Stimulated activated naive CD8-positive, alpha-beta T cell treated with anti-CD3 and anti-CD28 coated beads, Interleukin-15, amount 100 ng/mL, for 72 hours (primary cell): ENCODE results near the gene KCNIP3.

ENCODE experiments used
- ATAC-seq: fragments of 150-1000 bp; cut with Tn5 transposase; 2 replicates; pipeline ENCODE4 v1.10.0; 2021; ENCODE audit warnings: mild to moderate bottlenecking, moderate library complexity
- DNase-seq, 2 donors: peaks; one replicate each; pipeline ENCODE4 v3.0.0; 2021 to 2022
- H3K27ac Mint-ChIP-seq, 2 donors: one replicate each; pipeline ENCODE4 v1.8.0; 2022; ENCODE audit warnings: mild to moderate bottlenecking in 2 of 2, mixed read lengths in 2 of 2, moderate library complexity in 2 of 2
- H3K27me3 Mint-ChIP-seq: one replicate; pipeline ENCODE4 v1.8.0; 2022; ENCODE audit warnings: mixed read lengths
- H3K4me1 Mint-ChIP-seq: one replicate; pipeline ENCODE4 v1.8.0; 2022; ENCODE audit warnings: mild to moderate bottlenecking, mixed read lengths
- H3K4me3 Mint-ChIP-seq, 2 donors: one replicate each; pipeline ENCODE4 v1.8.0; 2022; ENCODE audit warnings: mild to moderate bottlenecking in 2 of 2, mixed read lengths in 2 of 2, moderate library complexity in 1 of 2
- H3K9me3 Mint-ChIP-seq, 2 donors: one replicate each; pipeline ENCODE4 v1.8.0; 2022; ENCODE audit warnings: mixed read lengths in 2 of 2

Gene KCNIP3

GRCh38 chr2:95299961-95300360 is 2.8 kb downstream of the KCNIP3 start:
- ATAC-seq (no peak), DNase-seq (no peak)
- no peaks in the 10 kb centered on the region for H3K9me3 Mint-ChIP-seq
- peaks cover 8% of the 10 kb centered on the region for H3K4me1 Mint-ChIP-seq
- no peak overlapping the region for H3K27ac Mint-ChIP-seq
- H3K4me3 Mint-ChIP-seq = no peak overlapping the region
- H3K27me3 Mint-ChIP-seq = peaks cover 20% of the 10 kb centered on the region

GRCh38 chr2:95300450-95300849 is 3.3 kb downstream of the KCNIP3 start:
- H3K4me3 Mint-ChIP-seq = no peak overlapping the region
- ATAC-seq (no peak), DNase-seq (no peak)
- peaks cover 8% of the 10 kb centered on the region for H3K4me1 Mint-ChIP-seq
- H3K27me3 Mint-ChIP-seq = peaks cover 20% of the 10 kb centered on the region
- no peaks in the 10 kb centered on the region for H3K9me3 Mint-ChIP-seq
- H3K27ac Mint-ChIP-seq = no peak overlapping the region

- ATAC-seq (no peak), DNase-seq (no peak)
- no peaks in the 10 kb centered on the region for H3K9me3 Mint-ChIP-seq
- H3K27me3 Mint-ChIP-seq = peaks cover 17% of the 10 kb centered on the region
- no peak overlapping the region for H3K4me3 Mint-ChIP-seq
- H3K4me1 Mint-ChIP-seq = peaks cover 8% of the 10 kb centered on the region
- H3K27ac Mint-ChIP-seq = no peak overlapping the region
These were observed 4.0 kb downstream of the KCNIP3 start for GRCh38 chr2:95301186-95301585.

- Mint-ChIP-seq H3K9me3 (no peaks in the 10 kb centered on the region), H3K4me3 (no peak overlapping the region), H3K27ac (peak overlapping the region in 1 of 2 donors; percentile 48), H3K27me3 (peaks cover 8% of the 10 kb centered on the region), H3K4me1 (peaks cover 3% of the 10 kb centered on the region)
- DNase-seq (no peak), ATAC-seq (no peak)
These were observed 4.9 kb downstream of the KCNIP3 start for GRCh38 chr2:95301876-95302641.

- DNase-seq = no peak
- no peak for ATAC-seq
- no peaks in the 10 kb centered on the region for H3K4me1 Mint-ChIP-seq
- peak overlapping the region; percentile 40 to 42 for H3K27ac Mint-ChIP-seq
- no peaks in the 10 kb centered on the region for H3K9me3 Mint-ChIP-seq
- H3K27me3 Mint-ChIP-seq = no peaks in the 10 kb centered on the region
- no peak overlapping the region for H3K4me3 Mint-ChIP-seq
These were observed 6.2 kb downstream of the KCNIP3 start for GRCh38 chr2:95303191-95303919.

- H3K4me3 Mint-ChIP-seq = no peak overlapping the region
- H3K27me3 Mint-ChIP-seq = no peaks in the 10 kb centered on the region
- ATAC-seq (no peak), DNase-seq (no peak)
- H3K4me1 Mint-ChIP-seq = no peaks in the 10 kb centered on the region
- no peaks in the 10 kb centered on the region for H3K9me3 Mint-ChIP-seq
- no peak overlapping the region for H3K27ac Mint-ChIP-seq
These were observed 8.4 kb downstream of the KCNIP3 start for GRCh38 chr2:95305380-95306061.

- H3K9me3 Mint-ChIP-seq = no peaks in the 10 kb centered on the region
- no peak for ATAC-seq
- H3K27me3 Mint-ChIP-seq = no peaks in the 10 kb centered on the region
- H3K4me1 Mint-ChIP-seq = no peaks in the 10 kb centered on the region
- H3K4me3 Mint-ChIP-seq = no peak overlapping the region
- DNase-seq = no peak
- H3K27ac Mint-ChIP-seq = no peak overlapping the region
These were observed 9.3 kb downstream of the KCNIP3 start for GRCh38 chr2:95306336-95306895.

- Mint-ChIP-seq H3K27ac (peak overlapping the region in 1 of 2 donors; percentile 19), H3K9me3 (no peaks in the 10 kb centered on the region), H3K4me3 (no peak overlapping the region), H3K4me1 (no peaks in the 10 kb centered on the region), H3K27me3 (no peaks in the 10 kb centered on the region)
- DNase-seq (no peak), ATAC-seq (no peak)
These were observed 9.9 kb downstream of the KCNIP3 start for GRCh38 chr2:95307036-95307435.

DNA sequence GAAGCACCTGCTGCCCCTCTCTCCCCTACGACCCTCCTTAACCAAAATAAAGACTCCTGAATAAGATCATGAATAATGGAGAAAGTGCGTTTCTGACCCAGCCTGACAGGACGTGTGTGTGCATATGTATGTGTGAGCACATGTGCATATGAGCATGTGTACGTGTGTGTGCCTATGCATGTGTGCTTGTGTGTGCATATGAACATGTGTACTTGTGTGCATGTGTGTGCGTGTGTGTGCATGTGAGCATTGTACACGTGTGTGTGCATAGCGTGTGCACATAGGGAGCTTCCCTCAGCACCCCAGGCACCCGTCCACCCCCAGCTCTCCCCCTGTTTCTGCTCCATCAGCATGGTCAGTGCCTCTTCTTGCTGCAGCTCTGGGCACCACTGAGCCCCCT is 10.7 kb downstream of the KCNIP3 start:
- ATAC-seq = no peak
- Mint-ChIP-seq H3K4me3 (no peak overlapping the region), H3K9me3 (no peaks in the 10 kb centered on the region), H3K27me3 (no peaks in the 10 kb centered on the region), H3K4me1 (no peaks in the 10 kb centered on the region), H3K27ac (no peak overlapping the region)
- DNase-seq = no peak

DNA sequence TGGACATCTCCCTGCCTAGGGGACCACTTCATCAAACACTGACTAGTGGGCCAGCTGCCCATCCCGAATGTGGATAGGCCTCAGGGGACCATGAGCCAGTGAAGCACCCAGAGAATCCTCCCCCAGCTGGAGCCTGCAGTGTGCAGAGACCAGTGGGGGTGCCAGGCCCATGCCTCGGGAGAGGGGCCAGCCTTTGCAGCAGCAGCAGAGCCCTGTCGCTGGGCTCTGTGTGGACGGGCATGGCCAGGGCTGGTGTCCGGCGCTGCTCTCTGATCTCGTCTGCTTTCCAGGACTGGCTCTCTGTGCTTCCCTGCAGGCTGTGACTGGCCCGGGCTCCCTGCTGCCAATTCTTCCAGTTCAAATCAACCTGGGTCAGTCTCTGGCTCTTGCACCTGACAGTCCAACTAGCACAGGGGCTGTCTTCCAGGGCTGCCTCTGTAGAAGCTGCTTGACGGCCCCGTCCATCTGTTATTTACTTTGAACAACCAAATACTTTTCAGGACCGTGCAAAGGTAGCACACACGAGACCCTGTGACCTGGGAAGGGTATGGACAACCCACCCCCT is 11.4 kb downstream of the KCNIP3 start:
- DNase-seq (no peak), ATAC-seq (no peak)
- Mint-ChIP-seq H3K27me3 (no peaks in the 10 kb centered on the region), H3K4me1 (no peaks in the 10 kb centered on the region), H3K27ac (no peak overlapping the region), H3K9me3 (no peaks in the 10 kb centered on the region), H3K4me3 (no peak overlapping the region)

DNA sequence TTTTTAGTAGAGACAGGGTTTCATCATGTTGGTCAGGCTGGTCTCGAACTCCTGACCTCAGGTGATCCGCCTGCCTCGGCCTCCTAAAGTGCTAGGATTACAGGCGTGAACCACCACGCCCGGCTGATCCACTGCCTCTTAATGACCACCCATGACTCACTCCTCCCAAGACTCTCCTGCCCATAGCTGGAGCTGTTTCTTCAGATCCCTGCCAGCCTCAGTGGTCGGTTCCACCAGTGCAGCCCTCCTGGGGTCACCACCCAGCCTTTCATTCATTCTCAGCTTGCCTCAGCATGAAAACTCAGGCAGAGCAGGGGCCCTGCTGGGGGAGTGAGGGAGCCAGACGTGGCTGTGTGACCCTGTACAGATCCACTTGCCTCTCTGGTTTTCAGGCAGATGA is 12.5 kb downstream of the KCNIP3 start:
- ATAC-seq = no peak
- no peak overlapping the region for H3K4me3 Mint-ChIP-seq
- no peaks in the 10 kb centered on the region for H3K9me3 Mint-ChIP-seq
- H3K4me1 Mint-ChIP-seq = no peaks in the 10 kb centered on the region
- no peaks in the 10 kb centered on the region for H3K27me3 Mint-ChIP-seq
- H3K27ac Mint-ChIP-seq = no peak overlapping the region
- DNase-seq = no peak

DNA sequence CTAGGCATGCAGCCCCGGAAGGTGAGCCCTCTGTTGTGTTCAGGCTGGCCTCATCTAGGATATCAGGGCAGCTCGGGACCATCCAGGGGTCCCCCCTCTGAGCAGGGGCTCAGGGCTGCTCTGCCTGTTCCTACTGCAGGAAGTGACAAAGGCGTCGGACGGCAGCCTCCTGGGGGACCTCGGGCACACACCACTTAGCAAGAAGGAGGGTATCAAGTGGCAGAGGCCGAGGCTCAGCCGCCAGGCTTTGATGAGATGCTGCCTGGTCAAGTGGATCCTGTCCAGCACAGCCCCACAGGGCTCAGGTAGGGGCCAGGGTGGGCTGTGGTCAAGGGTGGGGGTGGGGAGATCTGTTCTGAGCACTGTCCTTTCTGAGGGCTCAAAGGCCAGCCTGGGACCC is 13.1 kb downstream of the KCNIP3 start:
- no peak for ATAC-seq
- H3K27ac Mint-ChIP-seq = no peak overlapping the region

GRCh38 chr2:95310651-95311050 is 13.5 kb downstream of the KCNIP3 start:
- Mint-ChIP-seq H3K4me1 (no peaks in the 10 kb centered on the region), H3K4me3 (no peak overlapping the region), H3K27me3 (no peaks in the 10 kb centered on the region), H3K9me3 (no peaks in the 10 kb centered on the region), H3K27ac (no peak overlapping the region)
- no peak for ATAC-seq
- no peak for DNase-seq

More for the DNA sequence above, 13.1 kb downstream of the KCNIP3 start:
- no peak overlapping the region for H3K4me3 Mint-ChIP-seq
- DNase-seq = no peak
- H3K27me3 Mint-ChIP-seq = no peaks in the 10 kb centered on the region
- H3K9me3 Mint-ChIP-seq = no peaks in the 10 kb centered on the region
- no peaks in the 10 kb centered on the region for H3K4me1 Mint-ChIP-seq

DNA sequence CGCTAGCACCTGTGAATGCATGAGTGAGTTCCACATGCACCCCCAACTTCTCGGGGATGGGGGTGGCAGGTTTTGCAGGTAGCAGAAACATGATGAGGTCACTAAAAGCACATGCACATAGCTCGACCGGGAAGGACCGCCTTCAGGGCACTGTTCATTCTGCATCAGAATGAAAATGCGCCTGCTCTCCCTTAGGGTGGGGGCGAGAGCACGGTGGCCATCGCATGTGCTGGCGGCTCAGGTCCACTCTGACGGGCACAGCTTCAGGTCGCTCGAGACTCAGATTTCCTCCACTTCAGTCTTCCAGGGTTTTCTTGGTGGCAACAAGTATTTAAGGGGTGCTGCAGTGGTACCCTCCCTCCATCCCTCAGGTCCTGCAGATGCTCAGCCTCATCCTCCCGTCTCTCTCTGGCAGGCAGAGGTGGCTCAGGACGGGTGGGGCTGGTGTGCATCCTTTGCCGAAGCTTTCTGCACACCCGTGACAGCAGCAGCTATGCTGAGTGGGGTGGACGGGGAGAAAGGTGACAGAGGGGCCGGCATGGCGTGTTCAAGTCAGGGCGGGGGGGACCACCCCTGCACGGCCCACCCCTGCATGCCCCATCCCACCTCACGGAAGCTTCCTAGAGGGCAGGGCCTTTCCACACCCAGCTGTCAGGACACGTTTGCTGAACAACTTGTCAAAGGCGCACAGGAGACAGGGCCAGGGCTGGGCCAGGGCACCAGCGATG is 14.8 kb downstream of the KCNIP3 start:
- H3K9me3 Mint-ChIP-seq = no peaks in the 10 kb centered on the region
- no peaks in the 10 kb centered on the region for H3K27me3 Mint-ChIP-seq
- H3K4me1 Mint-ChIP-seq = no peaks in the 10 kb centered on the region
- no peak overlapping the region for H3K4me3 Mint-ChIP-seq
- DNase-seq (no peak), ATAC-seq (no peak)
- no peak overlapping the region for H3K27ac Mint-ChIP-seq

DNA sequence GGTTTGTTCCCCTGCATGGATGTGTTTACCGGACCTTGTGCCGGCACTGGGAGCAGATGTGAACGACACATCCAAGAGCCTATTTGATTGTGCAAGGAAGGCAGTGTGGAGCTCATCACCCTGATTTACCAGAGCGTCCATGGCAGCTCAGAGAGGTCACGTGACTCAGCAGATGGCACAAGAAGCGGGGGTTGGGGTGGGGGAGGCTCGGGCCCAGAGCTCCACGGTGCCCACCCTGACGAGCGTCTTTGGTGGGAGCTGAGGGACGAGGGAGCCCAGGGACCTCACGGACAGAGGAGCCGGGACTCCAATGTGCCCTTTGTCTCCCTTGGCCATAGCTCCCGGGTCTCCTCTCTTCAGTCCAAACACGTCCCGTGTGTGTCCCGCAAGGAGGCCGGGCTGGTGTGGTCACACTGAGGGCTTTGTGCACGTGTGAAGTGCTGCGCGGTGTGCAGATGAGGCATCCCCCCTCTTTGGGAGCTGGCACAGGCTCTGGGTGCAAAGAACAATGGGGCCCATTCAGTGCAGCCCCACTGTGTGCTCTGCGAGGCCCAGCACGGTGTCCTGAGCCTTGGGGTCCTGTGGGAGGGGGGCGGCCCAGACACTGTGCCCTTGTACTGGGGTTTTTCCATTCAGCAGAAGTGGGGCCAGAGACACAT is 15.5 kb downstream of the KCNIP3 start:
- Mint-ChIP-seq H3K9me3 (no peaks in the 10 kb centered on the region), H3K27me3 (no peaks in the 10 kb centered on the region), H3K4me3 (no peak overlapping the region), H3K27ac (no peak overlapping the region), H3K4me1 (no peaks in the 10 kb centered on the region)
- no peak for DNase-seq
- no peak for ATAC-seq
